Astrocyte (in vitro differentiated cells and primary cell): ENCODE measurements around the gene UHRF1. TPM values are rescaled to one million over a fixed set of nuclear protein-coding genes. Genes with fewer than 3 reads are reported as not detected.

Experiments used
- DNase-seq: peaks from one replicate; pipeline ENCODE4 v3.0.0-alpha.2; 2010; ENCODE audit warnings: low read depth
- FAIRE-seq: peaks from 2 replicates; lab custom pipeline; 2011; peaks lifted over from hg19 to GRCh38; lab: Jason Lieb, UNC
- H2AFZ ChIP-seq: 2 replicates; pipeline ENCODE4 v1.6.0; 2012; ENCODE audit warnings: low read depth, low read length, inconsistent platforms
- H3K27ac ChIP-seq: 2 replicates; pipeline ENCODE4 v1.5.1; 2011; ENCODE audit warnings: low read depth, low read length, inconsistent platforms
- H3K27me3 ChIP-seq: 2 replicates; pipeline ENCODE4 v1.6.0; 2011; ENCODE audit warnings: low read length, inconsistent platforms; ENCODE audit not compliant: insufficient read depth
- H3K36me3 ChIP-seq: 2 replicates; pipeline ENCODE4 v1.5.1; 2011; ENCODE audit warnings: low read length, inconsistent platforms; ENCODE audit not compliant: insufficient read depth
- H3K4me1 ChIP-seq: 2 replicates; pipeline ENCODE4 v1.5.1; 2011; ENCODE audit warnings: low read length, inconsistent platforms; ENCODE audit not compliant: insufficient read depth
- H3K4me2 ChIP-seq: 2 replicates; pipeline ENCODE4 v1.6.0; 2012; ENCODE audit warnings: low read length, inconsistent platforms
- H3K4me3 ChIP-seq: 2 replicates; pipeline ENCODE4 v1.5.1; 2011; ENCODE audit warnings: low read depth, mild to moderate bottlenecking, low read length, inconsistent platforms; ENCODE audit not compliant: insufficient read depth
- H3K79me2 ChIP-seq: 2 replicates; pipeline ENCODE4 v1.6.0; 2012; ENCODE audit warnings: mild to moderate bottlenecking, low read length, inconsistent platforms; ENCODE audit not compliant: insufficient read depth
- H3K9ac ChIP-seq: 2 replicates; pipeline ENCODE4 v1.6.0; 2012; ENCODE audit warnings: mild to moderate bottlenecking, low read length, inconsistent platforms
- H3K9me3 ChIP-seq: 2 replicates; pipeline ENCODE4 v1.5.1; 2012; ENCODE audit warnings: low read depth, mild to moderate bottlenecking, low read length, inconsistent platforms; ENCODE audit not compliant: insufficient read depth
- H4K20me1 ChIP-seq: 2 replicates; pipeline ENCODE4 v1.6.0; 2012; ENCODE audit warnings: low read length, inconsistent platforms; ENCODE audit not compliant: insufficient read depth
- H3K27ac Mint-ChIP-seq: one replicate; pipeline ENCODE4 v1.8.0; 2021; ENCODE audit warnings: mild to moderate bottlenecking, mixed read lengths; ENCODE audit not compliant: unreplicated experiment
- H3K27me3 Mint-ChIP-seq: one replicate; pipeline ENCODE4 v1.8.0; 2021; ENCODE audit warnings: low read depth, mixed read lengths; ENCODE audit not compliant: unreplicated experiment
- H3K36me3 Mint-ChIP-seq: one replicate; pipeline ENCODE4 v1.8.0; 2021; ENCODE audit warnings: low read depth, mixed read lengths; ENCODE audit not compliant: unreplicated experiment
- H3K4me1 Mint-ChIP-seq: one replicate; pipeline ENCODE4 v1.8.0; 2021; ENCODE audit warnings: low read depth, mixed read lengths; ENCODE audit not compliant: unreplicated experiment
- H3K4me3 Mint-ChIP-seq: one replicate; pipeline ENCODE4 v1.8.0; 2021; ENCODE audit warnings: mild to moderate bottlenecking, moderate library complexity, mixed read lengths; ENCODE audit not compliant: unreplicated experiment
- H3K9me3 Mint-ChIP-seq: one replicate; pipeline ENCODE4 v1.8.0; 2021; ENCODE audit warnings: mild to moderate bottlenecking, mixed read lengths; ENCODE audit not compliant: unreplicated experiment
- EZH2 ChIP-seq: IDR thresholded peaks from 2 replicates; pipeline ENCODE4 v1.6.1; 2012; ENCODE audit warnings: mild to moderate bottlenecking, low read length, inconsistent platforms; ENCODE audit not compliant: insufficient read depth
- total RNA-seq: library from RNA; stranded (reverse); gene quantifications from 2 replicates; pipeline ENCODE4 v1.2.1, GENCODE V29; 2021
- TF ChIP-seq, protein P1 (sequence below): IDR thresholded peaks from 2 replicates; pipeline ENCODE4 v1.5.1; 2011; ENCODE audit warnings: low read depth, mild to moderate bottlenecking, inconsistent platforms, low read length, moderate library complexity; ENCODE audit not compliant: insufficient read depth

UHRF1 gene
- total RNA-seq, 1 donor from 2014 or later: 16.2 TPM

GRCh38 chr19:4929186-4929585 lies 19.9 kb downstream of the UHRF1 start:
- Histone ChIP-seq H3K4me2 (peak overlapping the region; percentile 59), H3K9ac (peak overlapping the region; percentile 53), H3K79me2 (peaks cover 84% of the 10 kb centered on the region), H3K4me1 (peaks cover 36% of the 10 kb centered on the region), H3K27ac (peak overlapping the region; percentile 58), H4K20me1 (peaks cover under 1% of the 10 kb centered on the region), H3K9me3 (no peaks in the 10 kb centered on the region), H3K4me3 (no peak overlapping the region), H2AFZ (peak overlapping the region; percentile 38), H3K36me3 (peaks cover 9% of the 10 kb centered on the region), H3K27me3 (no peaks in the 10 kb centered on the region)
- Mint-ChIP-seq H3K36me3 (peaks cover 7% of the 10 kb centered on the region), H3K27ac (no peak overlapping the region), H3K9me3 (no peaks in the 10 kb centered on the region), H3K27me3 (no peaks in the 10 kb centered on the region), H3K4me3 (no peak overlapping the region), H3K4me1 (peaks cover 9% of the 10 kb centered on the region)
- DNase-seq (peak; percentile 84), FAIRE-seq (no peak)
- TF ChIP-seq, protein P1, sequence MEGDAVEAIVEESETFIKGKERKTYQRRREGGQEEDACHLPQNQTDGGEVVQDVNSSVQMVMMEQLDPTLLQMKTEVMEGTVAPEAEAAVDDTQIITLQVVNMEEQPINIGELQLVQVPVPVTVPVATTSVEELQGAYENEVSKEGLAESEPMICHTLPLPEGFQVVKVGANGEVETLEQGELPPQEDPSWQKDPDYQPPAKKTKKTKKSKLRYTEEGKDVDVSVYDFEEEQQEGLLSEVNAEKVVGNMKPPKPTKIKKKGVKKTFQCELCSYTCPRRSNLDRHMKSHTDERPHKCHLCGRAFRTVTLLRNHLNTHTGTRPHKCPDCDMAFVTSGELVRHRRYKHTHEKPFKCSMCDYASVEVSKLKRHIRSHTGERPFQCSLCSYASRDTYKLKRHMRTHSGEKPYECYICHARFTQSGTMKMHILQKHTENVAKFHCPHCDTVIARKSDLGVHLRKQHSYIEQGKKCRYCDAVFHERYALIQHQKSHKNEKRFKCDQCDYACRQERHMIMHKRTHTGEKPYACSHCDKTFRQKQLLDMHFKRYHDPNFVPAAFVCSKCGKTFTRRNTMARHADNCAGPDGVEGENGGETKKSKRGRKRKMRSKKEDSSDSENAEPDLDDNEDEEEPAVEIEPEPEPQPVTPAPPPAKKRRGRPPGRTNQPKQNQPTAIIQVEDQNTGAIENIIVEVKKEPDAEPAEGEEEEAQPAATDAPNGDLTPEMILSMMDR: no peak
- no peak for TF ChIP-seq EZH2

DNA sequence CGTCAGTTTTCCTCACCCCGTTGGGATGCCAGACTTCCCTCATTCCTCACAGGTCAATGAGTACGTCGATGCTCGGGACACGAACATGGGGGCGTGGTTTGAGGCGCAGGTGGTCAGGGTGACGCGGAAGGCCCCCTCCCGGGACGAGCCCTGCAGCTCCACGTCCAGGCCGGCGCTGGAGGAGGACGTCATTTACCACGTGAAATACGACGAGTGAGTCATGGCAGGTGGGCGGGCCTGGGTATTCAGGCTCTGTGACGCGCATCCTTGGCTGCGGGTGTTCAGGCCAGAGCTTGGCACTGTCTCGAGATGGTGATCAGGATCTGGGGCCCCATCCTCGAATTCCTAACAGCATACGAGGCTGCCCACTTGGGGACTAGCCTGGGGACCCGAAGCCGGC lies 21.4 kb downstream of the UHRF1 start:
- no peak for TF ChIP-seq EZH2
- TF ChIP-seq, protein P1: no peak
- peak overlapping the region; percentile 65 for H3K9ac ChIP-seq

DNA sequence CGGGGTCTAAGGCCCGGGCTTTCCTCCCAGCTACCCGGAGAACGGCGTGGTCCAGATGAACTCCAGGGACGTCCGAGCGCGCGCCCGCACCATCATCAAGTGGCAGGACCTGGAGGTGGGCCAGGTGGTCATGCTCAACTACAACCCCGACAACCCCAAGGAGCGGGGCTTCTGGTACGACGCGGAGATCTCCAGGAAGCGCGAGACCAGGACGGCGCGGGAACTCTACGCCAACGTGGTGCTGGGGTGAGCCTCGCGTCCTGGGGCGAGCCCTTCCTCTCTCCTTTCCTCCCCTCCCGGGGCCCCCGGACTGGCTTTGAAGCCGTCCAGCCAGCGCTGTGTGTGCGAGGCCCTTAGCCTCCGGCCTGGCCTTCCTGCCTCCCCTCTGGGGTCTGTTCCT lies 23.4 kb downstream of the UHRF1 start:
- Histone ChIP-seq H3K9me3 (no peaks in the 10 kb centered on the region), H3K9ac (no peak overlapping the region), H3K4me3 (no peak overlapping the region), H3K27me3 (no peaks in the 10 kb centered on the region), H4K20me1 (peaks cover 17% of the 10 kb centered on the region), H3K4me2 (no peak overlapping the region), H3K79me2 (peaks cover 88% of the 10 kb centered on the region), H2AFZ (no peak overlapping the region), H3K4me1 (peaks cover 32% of the 10 kb centered on the region), H3K27ac (no peak overlapping the region), H3K36me3 (peaks cover 23% of the 10 kb centered on the region)
- Mint-ChIP-seq H3K27ac (no peak overlapping the region), H3K4me1 (peaks cover 6% of the 10 kb centered on the region), H3K4me3 (no peak overlapping the region), H3K27me3 (no peaks in the 10 kb centered on the region), H3K36me3 (peaks cover 14% of the 10 kb centered on the region), H3K9me3 (no peaks in the 10 kb centered on the region)
- FAIRE-seq (no peak), DNase-seq (no peak)
- TF ChIP-seq, protein P1: no peak
- no peak for TF ChIP-seq EZH2

More for the DNA sequence above, 21.4 kb downstream of the UHRF1 start:
- H3K27me3 Mint-ChIP-seq: no peaks in the 10 kb centered on the region
- no peak overlapping the region for H3K4me3 Mint-ChIP-seq
- Histone ChIP-seq H3K27me3 (no peaks in the 10 kb centered on the region), H4K20me1 (peaks cover 7% of the 10 kb centered on the region), H3K79me2 (peaks cover 82% of the 10 kb centered on the region), H3K27ac (peak overlapping the region; percentile 78), H3K4me3 (no peak overlapping the region), H3K9me3 (no peaks in the 10 kb centered on the region), H3K36me3 (peaks cover 17% of the 10 kb centered on the region), H3K4me2 (peak overlapping the region; percentile 33), H3K4me1 (peaks cover 36% of the 10 kb centered on the region), H2AFZ (no peak overlapping the region)
- FAIRE-seq (no peak), DNase-seq (peak; percentile 94)
- no peak overlapping the region for H3K27ac Mint-ChIP-seq
- peaks cover 14% of the 10 kb centered on the region for H3K36me3 Mint-ChIP-seq
- H3K4me1 Mint-ChIP-seq: peaks cover 9% of the 10 kb centered on the region
- no peaks in the 10 kb centered on the region for H3K9me3 Mint-ChIP-seq
